Transverse colon (tissue), 4 donors: ENCODE results near the gene RELL1.

Experiments
- CTCF ChIP-seq, 5 experiments: fragments of 200-600 bp in 3 of 5; fragments of 450-650 bp in 2 of 5; sonication (generic) in 3 of 5; IDR thresholded peaks; 1 replicate in 2 of 5; 2 replicates in 3 of 5; pipeline ENCODE4 v1.5.1; 2016 to 2017; ENCODE audit warnings: antibody characterized with exemption in 5 of 5, inconsistent platforms in 3 of 5, mild to moderate bottlenecking in 2 of 5, moderate library complexity in 1 of 5
- EP300 ChIP-seq: sonication (generic); formaldehyde crosslinking; IDR thresholded peaks from one replicate; pipeline ENCODE4 v1.6.1; 2017; ENCODE audit warnings: antibody characterized with exemption, low read depth
- POLR2A ChIP-seq: fragments of 450-650 bp; IDR thresholded peaks from one replicate; pipeline ENCODE4 v1.6.1; 2016; ENCODE audit warnings: antibody characterized with exemption, mild to moderate bottlenecking, moderate library complexity
- POLR2AphosphoS5 ChIP-seq, 3 donors: sonication (generic); formaldehyde crosslinking; IDR thresholded peaks; one replicate each; pipeline ENCODE4 v1.6.1; 2016; ENCODE audit warnings: antibody characterized with exemption in 3 of 3

- TF ChIP-seq CTCF (IDR thresholded peaks at IDR 0.05) (no peak), POLR2A (no peak), EP300 (no peak), POLR2AphosphoS5 (IDR thresholded peaks at IDR 0.05) (no peak)
These were observed 44.8 kb downstream of the RELL1 start for GRCh38 chr4:37641352-37641751.
